Thyroid gland (tissue), 4 donors: Measurements from ENCODE around the gene MTMR2. TPM values are rescaled to one million over a fixed set of nuclear protein-coding genes. Genes with fewer than 3 reads are reported as not detected.

ENCODE experiments used
- DNase-seq, 2 donors: peaks; one replicate each; pipeline ENCODE4 v3.0.0-alpha.2; 2019
- H3K27ac ChIP-seq, 3 donors: fragments of 200-600 bp; sonication (generic); 1 replicate in 2 of 3; 2 replicates in 1 of 3; pipeline ENCODE4 v1.5.1; 2016 to 2019; ENCODE audit warnings: mild to moderate bottlenecking in 1 of 3, moderate library complexity in 1 of 3
- H3K27me3 ChIP-seq: fragments of 200-600 bp; sonication (generic); one replicate; pipeline ENCODE4 v1.5.1; 2019
- H3K36me3 ChIP-seq, 2 donors: fragments of 200-600 bp; sonication (generic); one replicate each; pipeline ENCODE4 v1.5.1; 2016 to 2019
- H3K4me1 ChIP-seq, 2 donors: fragments of 200-600 bp; sonication (generic); one replicate each; pipeline ENCODE4 v1.5.1; 2017 to 2019
- H3K4me3 ChIP-seq, 3 donors: fragments of 200-600 bp; sonication (generic); replicated peaks in 1 of 3; 1 replicate in 2 of 3; 2 replicates in 1 of 3; pipeline ENCODE4 v1.5.1; 2016; ENCODE audit warnings: mild to moderate bottlenecking in 1 of 3
- H3K9me3 ChIP-seq: fragments of 200-600 bp; sonication (generic); one replicate; pipeline ENCODE4 v1.5.1; 2017
- POLR2A ChIP-seq, 2 donors: fragments of 450-650 bp; IDR thresholded peaks; one replicate each; pipeline ENCODE4 v1.6.1; 2017; ENCODE audit warnings: antibody characterized with exemption in 2 of 2, mild to moderate bottlenecking in 2 of 2, moderate library complexity in 1 of 2
- WGBS, 2 donors: methylation state at CpG; one replicate each; pipeline ENCODE4 v1.1.5; 2017; 5-methylcytosine and 5-hydroxymethylcytosine counted together
- intact Hi-C: fragments of 100-400 bp; cut with DNase I; formaldehyde crosslinking; loops from one replicate; pipeline ENCODE4 v1.15.1; 2023
- total RNA-seq, 4 donors: library from RNA; depleted of rRNA; stranded (reverse); fragments of >200 nt; gene quantifications; one replicate each; pipeline ENCODE4 v1.2.3, GENCODE V29; 2016
- TF ChIP-seq, protein P1 (sequence below), 6 experiments: fragments of 200-600 bp in 3 of 6; fragments of 450-650 bp in 3 of 6; sonication (generic) in 3 of 6; IDR thresholded peaks; one replicate each; pipeline ENCODE4 v1.5.1; 2016 to 2019; ENCODE audit warnings: antibody characterized with exemption in 6 of 6, mild to moderate bottlenecking in 2 of 6, inconsistent platforms in 1 of 6, moderate library complexity in 1 of 6

MTMR2 gene
- total RNA-seq, 4 donors from 2014 or later, result 24.1 to 27.5 (median 27.0) TPM

DNA sequence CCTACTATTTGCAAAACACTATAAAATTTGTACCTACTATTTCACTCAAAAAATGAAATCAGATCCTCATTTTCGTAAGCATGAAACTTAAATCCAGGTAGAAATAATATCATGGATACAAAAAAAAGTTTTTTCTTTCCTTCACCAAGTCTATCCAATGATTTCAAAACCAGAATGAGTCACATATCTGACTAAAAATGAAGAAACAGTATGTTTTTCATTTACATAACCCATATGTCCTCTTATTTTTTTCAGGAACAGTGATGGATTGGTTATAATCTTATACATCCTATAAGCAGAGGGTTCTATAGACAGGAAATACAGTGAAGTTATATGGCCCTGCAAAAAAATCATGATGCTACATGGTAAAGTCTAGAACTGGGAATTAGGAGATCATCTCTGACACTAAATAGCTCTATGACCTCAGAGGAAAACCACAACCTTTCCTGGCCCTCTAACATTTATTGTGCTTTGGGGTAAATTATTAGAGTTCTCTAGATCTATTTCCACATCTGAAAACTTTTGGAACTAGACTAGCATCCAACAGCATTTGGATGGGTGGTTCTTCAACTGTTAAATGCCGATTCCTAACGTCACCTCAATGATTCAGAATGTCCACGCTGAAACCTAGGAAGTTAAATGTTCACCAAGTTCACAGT is 10.9 kb downstream of the MTMR2 start:
- 93% methylated on average over 4 of the region's 4 CpGs for WGBS, 2 donors
- Histone ChIP-seq H3K27ac (no peak overlapping the region), H3K4me1 (peaks cover 0 to 7% of the 10 kb centered on the region in 2 donors)

GRCh38 chr11:95911369-95911759 is 12.5 kb downstream of the MTMR2 start:
- Histone ChIP-seq H3K9me3 (no peaks in the 10 kb centered on the region), H3K27me3 (no peaks in the 10 kb centered on the region), H3K27ac (no peak overlapping the region), H3K4me1 (peaks cover 0 to 7% of the 10 kb centered on the region in 2 donors), H3K4me3 (no peak overlapping the region), H3K36me3 (no peaks in the 10 kb centered on the region)
- TF ChIP-seq POLR2A (IDR thresholded peaks at IDR 0.05), result no peak
- TF ChIP-seq, protein P1, sequence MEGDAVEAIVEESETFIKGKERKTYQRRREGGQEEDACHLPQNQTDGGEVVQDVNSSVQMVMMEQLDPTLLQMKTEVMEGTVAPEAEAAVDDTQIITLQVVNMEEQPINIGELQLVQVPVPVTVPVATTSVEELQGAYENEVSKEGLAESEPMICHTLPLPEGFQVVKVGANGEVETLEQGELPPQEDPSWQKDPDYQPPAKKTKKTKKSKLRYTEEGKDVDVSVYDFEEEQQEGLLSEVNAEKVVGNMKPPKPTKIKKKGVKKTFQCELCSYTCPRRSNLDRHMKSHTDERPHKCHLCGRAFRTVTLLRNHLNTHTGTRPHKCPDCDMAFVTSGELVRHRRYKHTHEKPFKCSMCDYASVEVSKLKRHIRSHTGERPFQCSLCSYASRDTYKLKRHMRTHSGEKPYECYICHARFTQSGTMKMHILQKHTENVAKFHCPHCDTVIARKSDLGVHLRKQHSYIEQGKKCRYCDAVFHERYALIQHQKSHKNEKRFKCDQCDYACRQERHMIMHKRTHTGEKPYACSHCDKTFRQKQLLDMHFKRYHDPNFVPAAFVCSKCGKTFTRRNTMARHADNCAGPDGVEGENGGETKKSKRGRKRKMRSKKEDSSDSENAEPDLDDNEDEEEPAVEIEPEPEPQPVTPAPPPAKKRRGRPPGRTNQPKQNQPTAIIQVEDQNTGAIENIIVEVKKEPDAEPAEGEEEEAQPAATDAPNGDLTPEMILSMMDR (IDR thresholded peaks at IDR 0.05), result no peak
- intact Hi-C loops, result no loop called here
- 76 to 77% methylated on average over 3 of the region's 3 CpGs for WGBS, 2 donors
- no peak for DNase-seq

More for the DNA sequence above, 10.9 kb downstream of the MTMR2 start:
- intact Hi-C loops, result no loop called here
- H3K27me3 ChIP-seq, result no peaks in the 10 kb centered on the region
- TF ChIP-seq POLR2A (IDR thresholded peaks at IDR 0.05), result no peak
- TF ChIP-seq, protein P1 (IDR thresholded peaks at IDR 0.05), result no peak
- H3K9me3 ChIP-seq, result no peaks in the 10 kb centered on the region
- DNase-seq, result no peak
- H3K4me3 ChIP-seq, result no peak overlapping the region
- H3K36me3 ChIP-seq, result no peaks in the 10 kb centered on the region

- Histone ChIP-seq H3K4me1 (peaks cover 0 to 7% of the 10 kb centered on the region in 2 donors), H3K4me3 (no peak overlapping the region), H3K9me3 (no peaks in the 10 kb centered on the region), H3K36me3 (no peaks in the 10 kb centered on the region), H3K27ac (no peak overlapping the region), H3K27me3 (no peaks in the 10 kb centered on the region)
- no peak for DNase-seq
- intact Hi-C loops, result no loop called here
- TF ChIP-seq, protein P1 (IDR thresholded peaks at IDR 0.05), result no peak
- no peak for TF ChIP-seq POLR2A (IDR thresholded peaks at IDR 0.05)
- WGBS, 2 donors, result 92% methylated on average over 4 of the region's 4 CpGs
Observed at GRCh38 chr11:95910638-95911368, 13.1 kb downstream of the MTMR2 start.

GRCh38 chr11:95908826-95909225 is 15.1 kb downstream of the MTMR2 start:
- H3K27me3 ChIP-seq, result no peaks in the 10 kb centered on the region
- no peak overlapping the region for H3K27ac ChIP-seq
- H3K4me1 ChIP-seq, result no peaks in the 10 kb centered on the region
- no peaks in the 10 kb centered on the region for H3K9me3 ChIP-seq
- no peak for TF ChIP-seq POLR2A (IDR thresholded peaks at IDR 0.05)
- TF ChIP-seq, protein P1 (IDR thresholded peaks at IDR 0.05), result no peak
- intact Hi-C loops, result no loop called here
- no peak for DNase-seq
- no peaks in the 10 kb centered on the region for H3K36me3 ChIP-seq
- H3K4me3 ChIP-seq, result no peak overlapping the region

- no peaks in the 10 kb centered on the region for H3K27me3 ChIP-seq
- DNase-seq, result no peak
- TF ChIP-seq, protein P1 (IDR thresholded peaks at IDR 0.05), result no peak
- TF ChIP-seq POLR2A (IDR thresholded peaks at IDR 0.05), result no peak
- no peaks in the 10 kb centered on the region for H3K36me3 ChIP-seq
- no peak overlapping the region for H3K4me3 ChIP-seq
- H3K9me3 ChIP-seq, result no peaks in the 10 kb centered on the region
- 94 to 96% methylated on average over 5 of the region's 5 CpGs for WGBS, 2 donors
- no peaks in the 10 kb centered on the region for H3K4me1 ChIP-seq
- H3K27ac ChIP-seq, result no peak overlapping the region
- intact Hi-C loops, result no loop called here
Observed at GRCh38 chr11:95907476-95907875, 16.4 kb downstream of the MTMR2 start.
